MM.1S (cell line): Measurements from ENCODE around the gene WDR88.

Experiments used
- DNase-seq: peaks from one replicate; pipeline ENCODE4 v3.0.0-alpha.2; 2015
- H2AFZ ChIP-seq: fragments of 300-600 bp; sonication (generic); 2 replicates; pipeline ENCODE4 v1.6.0; 2016; ENCODE audit warnings: antibody characterized with exemption, low read length
- H3F3A ChIP-seq: fragments of 300-600 bp; sonication (generic); 2 replicates; pipeline ENCODE4 v1.6.1; 2016; ENCODE audit warnings: mild to moderate bottlenecking, antibody characterized with exemption, low read length, moderate library complexity, mixed read lengths; ENCODE audit not compliant: insufficient read depth
- H3K27ac ChIP-seq: fragments of 300-600 bp; sonication (generic); 2 replicates; pipeline ENCODE4 v1.5.1; 2016; ENCODE audit warnings: mild to moderate bottlenecking, low read length
- H3K27me3 ChIP-seq: fragments of 300-600 bp; sonication (generic); replicated peaks from 2 replicates; pipeline ENCODE4 v1.6.0; 2016; ENCODE audit warnings: low read length; ENCODE audit not compliant: insufficient read depth
- H3K36me3 ChIP-seq: fragments of 300-600 bp; sonication (generic); replicated peaks from 2 replicates; pipeline ENCODE4 v1.6.1; 2016; ENCODE audit warnings: mild to moderate bottlenecking, low read length, mixed read lengths; ENCODE audit not compliant: insufficient read depth
- H3K4me1 ChIP-seq: fragments of 300-600 bp; sonication (generic); 2 replicates; pipeline ENCODE4 v1.6.1; 2016; ENCODE audit warnings: low read length, mixed read lengths
- H3K4me2 ChIP-seq: fragments of 300-600 bp; sonication (generic); 2 replicates; pipeline ENCODE4 v1.6.0; 2016; ENCODE audit warnings: low read depth, low read length
- H3K4me3 ChIP-seq: fragments of 300-600 bp; sonication (generic); 2 replicates; pipeline ENCODE4 v1.5.1; 2016; ENCODE audit warnings: low read length, mixed read lengths
- H3K79me2 ChIP-seq: fragments of 300-600 bp; sonication (generic); 2 replicates; pipeline ENCODE4 v1.6.1; 2016; ENCODE audit warnings: mixed run types, low read length, mixed read lengths
- H3K9ac ChIP-seq: fragments of 300-600 bp; sonication (generic); 2 replicates; pipeline ENCODE4 v1.6.1; 2016; ENCODE audit warnings: low read length, mixed read lengths
- H3K9me2 ChIP-seq: fragments of 300-600 bp; sonication (generic); replicated peaks from 2 replicates; pipeline ENCODE4 v1.6.1; 2016; ENCODE audit warnings: mild to moderate bottlenecking, low read length, mixed read lengths; ENCODE audit not compliant: insufficient read depth
- H3K9me3 ChIP-seq: fragments of 300-600 bp; sonication (generic); replicated peaks from 2 replicates; pipeline ENCODE4 v1.6.1; 2016; ENCODE audit warnings: mild to moderate bottlenecking, low read length, mixed read lengths; ENCODE audit not compliant: insufficient read depth
- H4K20me1 ChIP-seq: fragments of 300-600 bp; sonication (generic); 2 replicates; pipeline ENCODE4 v1.6.1; 2016; ENCODE audit warnings: mild to moderate bottlenecking, low read length, moderate library complexity, mixed read lengths; ENCODE audit not compliant: insufficient read depth
- EZH2 ChIP-seq: fragments of 300-600 bp; sonication (generic); optimal IDR thresholded peaks from 2 replicates; pipeline ENCODE3; 2017; ENCODE audit warnings: low read depth, mild to moderate bottlenecking, antibody characterized with exemption, low read length, mixed read lengths
- EZH2phosphoT487 ChIP-seq: fragments of 300-600 bp; sonication (generic); IDR thresholded peaks from 2 replicates; pipeline ENCODE4 v1.6.1; 2018; ENCODE audit warnings: antibody characterized with exemption, low read length
- TF ChIP-seq, protein P1 (sequence below): fragments of 300-600 bp; sonication (generic); IDR thresholded peaks from 2 replicates; pipeline ENCODE4 v1.5.1; 2016; ENCODE audit warnings: antibody characterized with exemption, low read length, mixed read lengths

The WDR88 gene

DNA sequence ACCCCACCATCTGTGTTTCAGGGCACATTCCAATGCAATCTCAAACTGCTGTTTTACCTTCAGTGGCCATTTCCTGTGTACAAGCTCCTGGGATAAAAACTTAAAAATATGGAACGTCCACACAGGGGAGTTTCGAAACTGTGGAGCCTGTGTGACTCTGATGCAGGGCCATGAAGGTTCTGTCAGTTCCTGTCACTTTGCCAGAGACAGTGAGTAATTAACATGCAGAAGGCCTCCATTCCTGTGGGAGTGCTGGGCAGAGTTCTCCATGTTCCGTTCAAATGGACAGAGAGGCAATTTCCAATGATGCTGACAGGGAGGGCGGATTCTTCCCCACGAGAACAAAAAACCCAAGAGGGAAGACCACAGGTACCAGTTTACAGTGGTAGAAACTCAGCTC lies 24.4 kb downstream of the WDR88 start:
- H3K4me2 ChIP-seq: no peak overlapping the region
- no peaks in the 10 kb centered on the region for H3K79me2 ChIP-seq
- no peaks in the 10 kb centered on the region for H3F3A ChIP-seq
- H3K9ac ChIP-seq: no peak overlapping the region
- TF ChIP-seq EZH2: no peak
- TF ChIP-seq, protein P1, sequence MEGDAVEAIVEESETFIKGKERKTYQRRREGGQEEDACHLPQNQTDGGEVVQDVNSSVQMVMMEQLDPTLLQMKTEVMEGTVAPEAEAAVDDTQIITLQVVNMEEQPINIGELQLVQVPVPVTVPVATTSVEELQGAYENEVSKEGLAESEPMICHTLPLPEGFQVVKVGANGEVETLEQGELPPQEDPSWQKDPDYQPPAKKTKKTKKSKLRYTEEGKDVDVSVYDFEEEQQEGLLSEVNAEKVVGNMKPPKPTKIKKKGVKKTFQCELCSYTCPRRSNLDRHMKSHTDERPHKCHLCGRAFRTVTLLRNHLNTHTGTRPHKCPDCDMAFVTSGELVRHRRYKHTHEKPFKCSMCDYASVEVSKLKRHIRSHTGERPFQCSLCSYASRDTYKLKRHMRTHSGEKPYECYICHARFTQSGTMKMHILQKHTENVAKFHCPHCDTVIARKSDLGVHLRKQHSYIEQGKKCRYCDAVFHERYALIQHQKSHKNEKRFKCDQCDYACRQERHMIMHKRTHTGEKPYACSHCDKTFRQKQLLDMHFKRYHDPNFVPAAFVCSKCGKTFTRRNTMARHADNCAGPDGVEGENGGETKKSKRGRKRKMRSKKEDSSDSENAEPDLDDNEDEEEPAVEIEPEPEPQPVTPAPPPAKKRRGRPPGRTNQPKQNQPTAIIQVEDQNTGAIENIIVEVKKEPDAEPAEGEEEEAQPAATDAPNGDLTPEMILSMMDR: no peak
- no peak for TF ChIP-seq EZH2phosphoT487
- no peak for DNase-seq
- no peaks in the 10 kb centered on the region for H3K36me3 ChIP-seq
- H2AFZ ChIP-seq: no peak overlapping the region
- H3K27ac ChIP-seq: no peak overlapping the region
- no peaks in the 10 kb centered on the region for H3K9me3 ChIP-seq
- no peaks in the 10 kb centered on the region for H3K9me2 ChIP-seq
- no peaks in the 10 kb centered on the region for H3K27me3 ChIP-seq
- H3K4me1 ChIP-seq: 0 out of 2 replicates have a peak, but pooled peaks cover 6% of the 10 kb centered on the region
- H3K4me3 ChIP-seq: no peak overlapping the region
- no peaks in the 10 kb centered on the region for H4K20me1 ChIP-seq

DNA sequence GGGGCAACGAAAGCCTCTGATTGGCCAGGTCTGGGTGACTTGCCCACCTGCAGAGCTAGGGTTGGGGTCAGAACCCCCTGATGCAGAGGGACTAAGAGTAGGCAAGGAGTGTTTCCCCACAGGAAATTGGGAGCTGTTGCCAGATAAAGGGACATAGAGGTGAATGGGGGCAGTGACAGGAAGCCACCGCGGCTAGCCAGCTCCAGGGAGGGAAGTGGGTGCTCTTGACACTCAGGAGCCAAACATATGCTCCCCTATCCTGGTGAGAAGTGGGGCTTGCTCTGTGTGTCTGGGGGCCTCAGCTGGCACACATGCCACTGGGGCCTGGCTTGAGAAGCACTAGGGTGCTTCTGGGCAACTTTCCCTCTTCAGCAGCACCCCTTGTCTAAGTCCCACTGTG lies 26.0 kb downstream of the WDR88 start:
- Histone ChIP-seq H4K20me1 (no peaks in the 10 kb centered on the region), H3K9me3 (no peaks in the 10 kb centered on the region), H3K4me2 (no peak overlapping the region), H3K4me1 (0 out of 2 replicates have a peak, but pooled peaks cover 6% of the 10 kb centered on the region), H3K9ac (no peak overlapping the region), H3K36me3 (no peaks in the 10 kb centered on the region), H3F3A (no peaks in the 10 kb centered on the region), H3K79me2 (no peaks in the 10 kb centered on the region), H3K27ac (no peak overlapping the region), H3K27me3 (no peaks in the 10 kb centered on the region), H2AFZ (no peak overlapping the region), H3K9me2 (no peaks in the 10 kb centered on the region), H3K4me3 (no peak overlapping the region)
- no peak for DNase-seq
- no peak for TF ChIP-seq EZH2
- TF ChIP-seq, protein P1: no peak
- TF ChIP-seq EZH2phosphoT487: no peak

DNA sequence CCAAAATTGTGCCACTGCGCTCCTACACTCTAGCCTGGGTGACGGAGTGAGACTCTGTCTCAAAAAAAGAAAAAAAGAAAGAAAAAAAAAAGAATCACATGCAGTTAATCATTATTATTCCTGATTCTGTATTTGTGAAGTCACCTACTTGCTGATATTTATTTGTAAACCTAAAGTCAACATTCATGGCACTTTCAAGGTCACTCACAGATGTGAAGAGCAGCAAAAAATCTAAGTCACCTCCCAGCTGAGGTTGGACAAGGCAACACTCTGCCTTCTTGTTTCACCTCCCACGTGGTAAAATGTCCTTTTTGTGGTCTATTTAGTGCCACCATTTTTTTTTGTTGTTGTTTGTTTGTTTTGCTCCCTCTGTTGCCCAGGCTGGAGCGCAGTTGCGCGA lies 26.5 kb downstream of the WDR88 start:
- 0 out of 2 replicates have a peak, but pooled peaks cover 6% of the 10 kb centered on the region for H3K4me1 ChIP-seq
- no peaks in the 10 kb centered on the region for H3K9me3 ChIP-seq
- no peak overlapping the region for H3K4me3 ChIP-seq
- H3K9ac ChIP-seq: no peak overlapping the region
- TF ChIP-seq EZH2 (no peak), EZH2phosphoT487 (no peak)
- TF ChIP-seq, protein P1: no peak
- no peak overlapping the region for H3K4me2 ChIP-seq
- H3K79me2 ChIP-seq: no peaks in the 10 kb centered on the region
- no peak overlapping the region for H2AFZ ChIP-seq
- H3F3A ChIP-seq: no peaks in the 10 kb centered on the region
- DNase-seq: no peak
- H3K27ac ChIP-seq: no peak overlapping the region
- H3K9me2 ChIP-seq: no peaks in the 10 kb centered on the region
- H3K27me3 ChIP-seq: no peaks in the 10 kb centered on the region
- no peaks in the 10 kb centered on the region for H4K20me1 ChIP-seq
- H3K36me3 ChIP-seq: no peaks in the 10 kb centered on the region
